ENCODE measurements around the gene SLC7A7.

- TF ChIP-seq, protein P1, sequence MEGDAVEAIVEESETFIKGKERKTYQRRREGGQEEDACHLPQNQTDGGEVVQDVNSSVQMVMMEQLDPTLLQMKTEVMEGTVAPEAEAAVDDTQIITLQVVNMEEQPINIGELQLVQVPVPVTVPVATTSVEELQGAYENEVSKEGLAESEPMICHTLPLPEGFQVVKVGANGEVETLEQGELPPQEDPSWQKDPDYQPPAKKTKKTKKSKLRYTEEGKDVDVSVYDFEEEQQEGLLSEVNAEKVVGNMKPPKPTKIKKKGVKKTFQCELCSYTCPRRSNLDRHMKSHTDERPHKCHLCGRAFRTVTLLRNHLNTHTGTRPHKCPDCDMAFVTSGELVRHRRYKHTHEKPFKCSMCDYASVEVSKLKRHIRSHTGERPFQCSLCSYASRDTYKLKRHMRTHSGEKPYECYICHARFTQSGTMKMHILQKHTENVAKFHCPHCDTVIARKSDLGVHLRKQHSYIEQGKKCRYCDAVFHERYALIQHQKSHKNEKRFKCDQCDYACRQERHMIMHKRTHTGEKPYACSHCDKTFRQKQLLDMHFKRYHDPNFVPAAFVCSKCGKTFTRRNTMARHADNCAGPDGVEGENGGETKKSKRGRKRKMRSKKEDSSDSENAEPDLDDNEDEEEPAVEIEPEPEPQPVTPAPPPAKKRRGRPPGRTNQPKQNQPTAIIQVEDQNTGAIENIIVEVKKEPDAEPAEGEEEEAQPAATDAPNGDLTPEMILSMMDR (conservative IDR thresholded peaks at IDR 0.05 in 1 of 2, IDR thresholded peaks at IDR 0.05 in 1 of 2; ENCODE audit: low read depth in 1 of 2, low read length in 2 of 2), result no peak
- TF ChIP-seq EZH2 (IDR thresholded peaks at IDR 0.05; ENCODE audit: low read length, missing control alignments), result no peak
Observed at GRCh38 chr14:22829661-22830442, 14.6 kb upstream of the SLC7A7 start, which contains the start of gene MRPL52.

All from fibroblast of lung (primary cell).